Measurements from ENCODE around the gene ADGRG6.

Gene ADGRG6

DNA sequence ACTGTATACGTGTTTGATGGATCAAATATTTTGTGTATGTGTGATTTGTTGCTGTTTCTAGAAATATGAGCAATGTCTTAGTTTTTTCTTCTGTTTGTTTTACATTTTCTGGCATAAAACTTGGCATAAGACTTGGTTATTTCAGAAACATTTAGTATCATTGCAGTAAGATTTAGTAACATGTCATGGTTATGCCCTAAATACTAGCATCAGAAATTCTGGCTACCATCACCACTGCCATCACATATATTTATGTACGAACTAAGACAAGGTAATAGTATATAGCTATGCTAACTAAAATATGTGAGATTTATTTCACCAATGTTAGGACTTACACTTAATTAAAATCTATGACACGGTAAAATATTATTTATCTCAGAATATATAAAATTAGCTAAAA is 10.3 kb upstream of the ADGRG6 start:
- DNase-seq (ENCODE audit: low read depth): no peak

DNA sequence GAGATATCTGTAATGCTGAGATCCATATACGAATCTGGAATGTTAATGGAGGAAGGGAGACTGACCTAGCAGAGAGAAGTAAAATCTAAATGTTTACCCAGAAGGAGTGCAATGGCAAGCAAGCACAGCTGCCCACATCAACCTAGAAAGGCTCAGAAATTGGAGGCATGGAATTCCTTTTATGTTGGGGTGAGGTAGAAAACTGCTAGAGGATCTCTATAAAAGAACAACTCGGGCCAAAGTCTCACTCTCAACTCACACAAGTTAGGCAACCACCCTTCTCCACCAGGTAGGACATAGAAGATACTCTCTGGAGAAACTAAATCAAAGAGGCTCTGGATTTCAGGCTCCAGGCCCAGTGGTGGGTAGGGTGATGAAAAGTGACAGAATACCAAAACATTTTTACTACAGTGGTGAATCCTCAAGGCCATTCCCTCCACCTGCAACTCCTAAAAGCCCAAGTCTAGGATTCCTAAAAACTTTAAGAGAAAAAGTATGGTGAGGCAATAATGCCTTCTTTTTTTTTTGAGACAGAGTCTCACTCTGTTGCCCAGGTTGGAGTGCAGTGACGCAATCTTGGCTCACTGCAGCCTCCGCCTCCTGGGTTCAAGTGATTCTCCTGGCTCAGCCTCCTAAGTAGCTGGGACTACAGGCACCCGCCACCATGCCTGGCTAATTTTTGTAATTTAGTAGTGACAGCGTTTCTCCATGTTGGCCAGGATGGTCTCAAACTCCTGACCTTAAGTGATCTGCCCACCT is 9.5 kb upstream of the ADGRG6 start:
- no peak for DNase-seq (ENCODE audit: low read depth)

DNA sequence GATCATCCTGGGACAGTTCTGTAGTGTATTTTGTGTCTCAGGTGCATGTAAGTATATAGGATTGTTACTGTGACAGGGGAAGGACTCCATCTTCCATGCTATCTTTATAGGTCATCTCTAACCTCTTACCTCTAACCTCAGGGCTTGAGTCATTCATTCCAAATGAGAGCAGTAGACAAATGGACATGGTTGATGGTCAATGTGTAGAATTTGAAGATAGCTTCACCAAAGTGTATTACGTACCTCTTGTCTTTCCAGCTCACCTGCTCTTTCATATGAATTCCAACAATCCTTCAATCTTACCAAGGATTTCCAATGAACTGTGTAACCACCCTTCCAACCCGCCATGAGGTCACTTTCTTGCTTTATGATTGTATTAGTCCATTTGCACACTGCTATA is 8.7 kb upstream of the ADGRG6 start:
- DNase-seq (ENCODE audit: low read depth): no peak

DNA sequence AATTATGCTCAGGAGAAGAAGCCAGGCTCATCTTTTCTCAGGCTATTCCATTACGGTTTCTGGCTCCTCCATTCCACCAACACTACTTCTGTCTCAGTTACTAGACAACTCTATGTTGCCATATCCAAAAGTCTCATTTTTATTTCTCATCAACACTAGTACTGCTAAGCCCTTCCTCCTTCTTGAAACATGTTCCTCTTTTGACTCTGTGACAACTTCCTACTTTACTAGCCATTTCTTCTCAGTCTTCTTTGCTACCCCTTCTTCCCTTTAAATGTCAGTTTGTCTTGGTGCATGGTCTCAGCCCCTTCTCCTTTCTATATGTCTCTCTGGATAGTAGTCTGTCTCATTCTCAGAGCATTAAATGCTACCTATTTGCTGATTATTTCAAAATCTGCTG is 7.1 kb upstream of the ADGRG6 start:
- no peak for DNase-seq (ENCODE audit: low read depth)

DNA sequence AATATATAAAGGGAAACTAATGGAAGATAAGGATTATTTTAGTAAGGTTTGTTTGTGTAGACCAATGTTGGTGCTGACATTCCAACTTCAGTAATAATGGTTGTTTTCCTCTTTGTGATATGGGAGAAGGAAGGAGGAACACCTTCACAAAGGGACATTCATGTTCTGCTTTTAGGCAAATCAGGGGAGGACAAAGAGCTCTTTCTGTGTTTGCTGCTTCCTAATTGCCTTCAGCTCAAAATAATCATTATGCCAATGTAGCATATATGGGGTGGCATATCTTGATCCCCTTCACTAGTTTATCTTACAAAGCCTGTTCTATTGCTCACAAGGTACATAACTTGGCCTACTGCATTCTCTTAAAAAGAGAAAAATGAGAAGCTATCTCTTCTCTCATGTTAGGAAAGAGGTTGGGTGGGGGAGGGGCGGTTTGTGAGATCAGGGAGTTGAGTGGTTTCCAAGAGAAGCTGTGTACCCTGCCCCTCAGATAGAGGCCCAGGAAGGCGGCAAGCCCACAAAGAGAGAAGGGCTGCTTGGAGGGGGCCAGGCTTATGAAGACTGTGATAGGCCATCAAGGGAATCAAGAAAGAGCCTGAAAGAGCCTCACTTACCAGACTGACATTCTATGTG is 4.7 kb upstream of the ADGRG6 start:
- no peak for DNase-seq (ENCODE audit: low read depth)

DNA sequence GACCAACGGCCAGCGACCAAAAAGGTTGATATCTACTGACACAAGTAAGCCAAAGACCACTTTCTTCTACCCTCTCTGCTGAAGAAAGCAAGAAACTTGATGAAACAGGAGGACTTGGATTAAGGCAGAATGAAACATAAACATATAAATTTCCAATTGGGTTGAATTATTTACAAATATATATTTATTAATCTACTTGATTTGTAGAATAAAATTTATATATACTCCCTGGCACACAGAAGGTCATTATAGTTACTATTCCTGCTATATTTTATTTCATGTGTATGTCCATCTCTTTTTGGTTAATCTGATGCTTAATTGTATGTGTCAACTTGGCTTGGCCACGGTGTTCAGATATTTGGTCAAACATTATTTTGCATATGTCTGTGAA is 4.2 kb upstream of the ADGRG6 start:
- DNase-seq (ENCODE audit: low read depth): no peak

DNA sequence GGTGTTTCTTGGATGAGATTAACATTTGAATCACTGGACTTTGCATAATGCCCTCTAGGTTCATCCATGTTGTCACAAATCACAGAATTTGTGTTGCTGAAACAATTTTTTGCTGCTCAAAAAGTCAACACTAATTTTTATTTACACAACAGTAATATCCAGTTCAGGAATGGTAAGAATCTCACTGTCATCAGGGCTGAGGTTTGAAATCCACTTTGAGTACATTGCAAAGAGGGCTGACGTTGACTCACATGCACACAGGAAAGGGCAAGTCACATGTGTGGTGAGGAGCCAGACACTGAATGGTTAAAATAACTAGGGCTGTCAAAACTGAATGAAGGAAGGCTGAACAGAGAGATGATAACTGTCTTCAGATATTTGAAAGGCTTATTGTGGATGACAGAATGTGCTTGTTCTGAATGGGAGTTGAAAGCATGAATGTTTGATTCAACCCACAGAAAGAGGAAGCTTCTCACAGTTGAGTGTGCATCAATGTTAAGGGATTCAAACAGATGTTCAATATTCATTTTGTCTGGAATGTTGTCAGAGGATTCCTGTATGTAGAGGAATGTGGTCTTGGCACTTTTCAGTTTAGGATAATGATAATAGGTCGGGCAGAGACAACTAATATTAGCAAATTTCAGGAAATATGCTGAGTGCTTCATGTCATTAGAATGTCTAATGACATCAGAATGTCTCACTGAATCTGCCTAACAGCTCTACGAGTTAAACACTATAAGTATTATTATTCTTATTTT is 3.6 kb upstream of the ADGRG6 start:
- DNase-seq (ENCODE audit: low read depth): no peak

DNA sequence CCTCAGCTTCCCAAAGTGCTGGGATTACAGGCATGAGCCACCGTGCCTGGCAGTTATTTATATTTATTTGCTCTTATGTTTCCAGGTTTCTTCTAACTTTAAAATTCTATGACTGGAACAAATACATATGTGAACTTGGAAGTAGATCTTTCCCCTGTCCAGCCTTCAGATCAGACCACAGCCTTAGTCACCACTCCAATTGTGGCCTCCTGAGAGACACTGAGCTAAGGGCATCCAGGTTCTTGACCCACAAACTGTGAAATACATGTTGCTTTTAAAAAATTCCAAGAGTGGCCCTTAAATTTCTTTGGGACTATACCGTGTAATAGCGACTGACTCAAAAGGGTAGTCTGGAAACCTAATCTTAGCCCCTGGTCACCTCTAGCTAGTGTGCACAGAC is 1.5 kb upstream of the ADGRG6 start:
- DNase-seq (ENCODE audit: low read depth): no peak

DNA sequence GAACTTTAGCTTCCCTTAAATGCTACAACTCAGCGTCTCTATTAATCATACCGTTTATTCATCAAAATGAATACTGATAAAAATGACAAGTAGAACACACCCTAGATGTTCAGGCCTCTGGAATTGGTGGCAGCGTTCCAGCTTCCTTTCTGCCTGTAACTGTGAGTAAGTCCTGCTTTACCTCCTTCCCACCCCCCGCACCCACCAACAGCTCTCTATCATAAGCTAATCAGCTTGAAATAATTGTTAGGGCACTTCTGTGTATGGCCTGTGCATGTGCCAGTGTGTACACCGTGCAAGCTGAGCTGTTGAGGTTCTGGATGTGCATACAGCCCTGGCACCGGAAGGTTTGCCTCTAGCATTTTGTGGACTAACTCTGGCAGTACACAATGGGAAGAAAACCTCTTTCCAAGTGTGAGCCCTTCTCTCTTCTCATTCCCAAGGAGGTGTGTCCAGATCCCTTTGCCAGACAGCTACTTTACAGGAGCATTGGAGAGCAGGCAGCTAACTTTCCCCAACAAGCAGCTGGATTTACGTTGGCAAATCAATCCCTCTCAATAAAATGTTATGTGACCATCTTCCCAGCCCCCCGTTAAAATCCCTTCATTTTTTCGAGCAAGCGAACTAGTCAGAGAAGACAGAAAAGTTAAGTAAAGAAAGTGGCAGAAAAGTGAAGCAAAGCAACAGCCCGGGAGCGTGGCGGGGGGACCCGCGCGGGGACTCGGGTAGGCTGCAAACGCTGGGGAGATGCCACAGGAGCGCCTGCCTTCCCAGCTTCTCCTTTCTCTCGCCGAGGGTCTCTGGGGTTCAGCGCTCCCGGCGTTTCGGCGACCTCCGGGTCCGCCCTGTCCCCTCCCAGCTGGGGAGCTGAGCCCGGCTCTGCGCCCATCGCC is 803 bp upstream of the ADGRG6 start:
- no peak for DNase-seq (ENCODE audit: low read depth)

DNA sequence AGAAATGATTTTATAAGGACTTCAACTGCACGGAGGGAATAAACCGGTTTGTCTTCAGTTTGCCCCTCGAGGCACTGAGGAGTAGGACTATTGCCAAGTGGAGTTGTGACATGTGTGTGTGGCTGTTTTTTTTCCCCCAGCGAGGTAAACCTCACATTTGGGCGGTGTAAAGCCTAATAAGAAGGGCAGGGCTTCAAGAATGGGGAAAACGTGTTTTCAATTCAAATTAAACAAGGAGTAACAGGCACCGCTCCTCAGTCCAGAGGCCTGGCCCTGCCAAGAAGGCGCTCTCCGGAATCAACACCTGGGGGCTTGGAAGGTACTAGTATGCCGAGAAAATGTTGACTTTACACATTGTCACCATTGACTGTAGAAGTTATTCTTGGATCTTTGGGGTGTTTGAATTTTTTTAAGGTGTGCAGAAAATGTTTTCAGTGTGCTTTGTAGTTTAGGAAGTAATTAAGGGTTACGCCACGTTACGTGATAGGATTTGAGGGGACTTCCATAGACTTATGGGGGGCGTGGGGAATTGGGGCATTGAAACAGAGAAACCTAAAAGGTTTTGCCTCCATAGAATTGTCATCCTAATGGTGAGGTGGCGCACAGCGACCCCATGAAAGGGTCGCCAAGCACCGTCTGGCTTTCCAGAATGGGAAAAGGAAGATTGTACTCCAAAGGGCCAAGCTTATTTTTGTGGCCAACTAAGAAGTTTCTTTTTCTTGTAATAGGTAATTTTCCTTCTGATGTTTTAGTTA is 791 bp downstream of the ADGRG6 start:
- no peak for DNase-seq (ENCODE audit: low read depth)

DNA sequence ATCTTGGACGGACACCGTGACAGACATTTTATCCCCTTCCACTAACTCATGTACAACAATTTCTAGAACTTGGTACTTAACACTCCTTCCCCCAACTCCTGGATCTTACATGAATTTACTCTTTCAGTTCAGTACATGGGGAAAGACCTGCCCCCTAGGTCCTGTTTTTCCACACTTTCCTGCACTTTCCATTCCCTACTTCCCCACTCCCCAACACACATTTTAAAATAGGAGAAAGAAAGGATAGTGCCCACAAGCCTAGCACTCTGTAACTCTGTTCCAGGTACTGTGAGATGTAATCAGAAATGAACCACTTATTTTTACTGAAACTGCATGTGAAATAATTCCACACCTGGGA is 1.3 kb downstream of the ADGRG6 start:
- no peak for DNase-seq (ENCODE audit: low read depth)

DNA sequence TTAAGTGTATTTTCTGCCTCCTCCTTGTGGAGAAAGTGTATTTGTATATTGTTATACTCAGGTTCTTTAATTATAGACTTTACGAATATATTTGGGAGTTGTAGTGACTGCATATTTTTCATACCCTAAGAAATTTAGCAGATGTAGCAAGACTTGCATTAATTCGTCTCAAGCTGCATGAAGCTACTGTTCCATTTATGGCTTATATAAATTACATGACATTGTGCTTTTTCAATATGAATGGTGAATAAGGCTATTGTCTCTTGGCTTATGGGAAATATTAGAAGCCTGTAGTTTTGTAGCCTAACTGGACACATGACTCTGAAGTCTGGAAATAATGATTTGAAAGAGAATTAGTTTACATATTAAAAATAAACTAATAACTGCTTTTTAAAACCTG is 2.4 kb downstream of the ADGRG6 start:
- DNase-seq (ENCODE audit: low read depth): no peak

DNA sequence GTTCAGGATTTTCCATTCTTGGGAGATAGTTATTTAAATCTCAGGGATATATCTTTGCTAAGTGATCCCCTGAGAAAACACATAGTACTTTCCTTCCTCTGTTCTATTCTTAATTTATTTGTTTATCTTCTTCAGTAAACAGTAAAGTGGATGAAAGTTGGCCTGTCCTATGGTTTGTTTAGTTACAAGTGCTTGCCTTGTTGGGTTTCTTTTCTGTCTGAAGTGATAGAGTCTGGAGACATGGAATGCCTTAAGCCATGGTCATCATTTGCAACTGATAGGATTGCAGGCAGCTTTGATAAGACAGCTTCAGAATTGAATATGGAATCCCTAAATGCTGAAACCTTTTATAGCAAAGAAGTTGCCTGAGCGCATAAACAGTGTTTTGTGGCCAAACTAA is 4.9 kb downstream of the ADGRG6 start:
- no peak for DNase-seq (ENCODE audit: low read depth)

DNA sequence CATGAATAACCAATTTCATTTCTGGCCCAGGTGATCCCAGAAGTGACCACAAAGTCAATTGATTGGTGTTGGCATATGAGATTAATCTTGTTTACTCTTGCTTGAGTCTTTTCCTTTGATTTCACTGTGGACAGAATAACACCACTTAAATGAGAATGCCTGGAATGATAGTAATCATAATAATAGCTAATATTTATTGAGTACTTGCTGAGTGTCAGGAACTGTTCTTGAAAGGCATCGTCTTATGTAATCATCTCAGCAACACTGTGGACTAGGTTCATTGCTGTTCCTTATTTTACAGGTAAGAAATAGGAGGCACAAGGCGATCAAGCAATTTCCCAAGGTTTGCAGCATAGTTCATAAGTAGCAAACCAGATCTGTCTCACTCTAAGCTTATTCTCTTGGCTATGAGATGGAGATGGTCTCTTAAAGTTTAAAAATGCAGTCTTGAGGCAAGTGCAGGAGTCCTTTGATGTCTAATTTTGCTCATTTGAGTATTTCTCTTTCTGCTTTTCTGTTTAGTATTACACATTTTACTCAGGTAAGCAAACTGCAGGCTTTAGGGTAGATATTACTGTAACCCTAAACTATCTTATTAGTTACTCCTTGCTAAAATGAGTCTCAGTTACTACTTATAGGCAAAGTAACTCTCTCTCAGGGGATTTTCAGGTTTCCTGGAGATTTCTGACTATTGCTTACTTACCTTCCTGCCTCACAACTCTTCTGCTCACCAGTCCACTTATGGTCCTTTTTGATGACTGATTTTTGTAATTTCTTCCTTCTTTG is 6.3 kb downstream of the ADGRG6 start:
- DNase-seq (ENCODE audit: low read depth): no peak

DNA sequence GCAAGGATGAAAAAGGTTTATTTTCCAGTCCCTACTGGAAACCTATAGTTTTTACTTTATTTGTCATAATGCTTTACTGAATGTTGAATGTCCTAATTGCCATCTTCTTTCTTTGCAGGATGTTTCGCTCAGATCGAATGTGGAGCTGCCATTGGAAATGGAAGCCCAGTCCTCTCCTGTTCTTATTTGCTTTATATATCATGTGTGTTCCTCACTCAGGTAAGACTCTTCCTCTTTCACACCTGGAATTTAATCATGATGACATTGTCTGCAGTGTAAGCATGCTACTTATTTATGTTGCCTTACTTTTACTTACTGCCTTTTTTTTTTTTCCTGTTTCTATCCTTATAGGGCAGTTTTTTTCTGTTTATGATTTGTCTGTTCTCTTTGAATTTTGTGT is 7.6 kb downstream of the ADGRG6 start:
- DNase-seq (ENCODE audit: low read depth): no peak

DNA sequence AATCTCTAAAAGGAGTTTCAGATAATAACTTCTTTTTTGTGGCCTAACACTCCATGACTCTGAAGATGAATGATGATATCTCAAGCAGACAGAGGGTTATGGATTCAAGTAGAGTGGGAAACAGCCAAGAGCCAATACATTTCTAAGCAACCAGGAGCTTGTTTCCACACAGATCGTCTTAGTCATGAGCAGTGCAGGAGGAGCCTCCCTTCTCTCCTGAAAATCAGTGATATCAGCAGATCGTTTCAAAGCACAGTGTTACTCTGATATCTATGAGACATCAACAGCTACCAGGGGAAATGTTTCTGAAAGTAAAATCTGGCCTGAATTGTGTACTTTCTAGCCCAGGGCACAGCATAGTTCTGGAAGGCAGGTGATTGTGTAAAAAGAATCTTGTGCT is 11.5 kb downstream of the ADGRG6 start:
- peak; percentile 35 for DNase-seq (ENCODE audit: low read depth)

DNA sequence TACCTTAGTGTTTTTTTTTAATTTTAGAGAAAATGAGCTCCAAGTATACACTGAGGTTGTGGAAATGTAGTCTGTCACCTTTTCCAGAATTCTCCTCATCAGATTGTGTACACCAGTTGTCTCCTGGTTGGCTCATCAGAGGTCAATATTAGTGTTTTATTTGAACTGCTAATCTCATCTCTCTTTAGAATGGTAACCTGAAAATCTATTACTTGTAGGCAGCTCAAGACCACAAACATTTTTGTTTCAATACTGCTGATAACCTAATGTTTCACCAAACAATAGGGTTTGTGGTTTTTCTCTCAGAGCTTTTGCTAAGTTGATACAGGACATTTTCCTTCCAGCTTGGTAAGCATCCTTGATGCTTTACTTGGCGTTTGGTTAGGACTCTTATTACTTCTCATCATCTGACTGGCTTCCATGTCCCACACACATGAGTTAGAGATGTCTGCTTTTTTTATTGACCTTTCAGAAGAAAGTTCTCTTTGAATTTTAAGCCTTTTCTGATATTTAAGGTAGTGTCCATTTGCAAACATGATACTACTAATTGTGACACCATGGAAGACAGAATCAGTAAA is 15.1 kb downstream of the ADGRG6 start:
- no peak for DNase-seq (ENCODE audit: low read depth)

DNA sequence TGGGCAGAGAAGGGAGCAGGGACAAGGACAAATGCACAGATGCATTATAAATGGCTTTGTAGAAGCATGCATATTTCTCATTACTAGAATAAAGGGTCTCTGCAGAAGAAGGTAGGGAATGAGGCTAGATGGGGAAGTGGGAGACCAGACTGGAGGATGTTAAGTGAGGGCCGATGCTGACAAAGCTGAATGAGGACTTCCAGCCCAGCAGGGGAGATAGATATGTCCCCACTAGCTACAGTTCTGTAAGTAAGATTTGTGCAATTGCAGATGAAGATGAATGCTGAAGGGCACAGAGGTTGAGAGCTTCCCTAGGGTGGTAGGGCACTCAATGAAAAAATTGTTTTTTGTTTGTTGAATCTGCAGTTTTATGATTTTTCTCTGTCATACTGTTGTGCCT is 16.9 kb downstream of the ADGRG6 start:
- no peak for DNase-seq (ENCODE audit: low read depth)

DNA sequence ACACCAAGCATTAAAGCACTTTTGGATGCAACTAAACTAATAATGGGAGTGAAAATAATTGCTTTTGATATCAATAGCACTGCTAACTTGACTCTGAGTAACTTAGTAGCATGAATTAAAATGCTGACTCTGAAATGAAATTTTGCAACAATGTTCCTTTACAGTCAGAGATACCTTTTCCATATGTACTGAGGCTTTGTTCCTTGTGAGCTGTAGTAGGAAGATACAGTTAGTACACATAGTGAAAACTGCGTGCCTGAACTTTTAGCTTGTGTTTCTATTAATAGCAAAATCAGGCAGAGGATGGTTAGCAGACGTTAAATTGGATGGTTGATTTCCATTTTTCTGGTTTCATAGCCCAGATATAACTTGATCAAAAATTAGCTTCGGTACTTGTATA is 18.6 kb downstream of the ADGRG6 start:
- no peak for DNase-seq (ENCODE audit: low read depth)

DNA sequence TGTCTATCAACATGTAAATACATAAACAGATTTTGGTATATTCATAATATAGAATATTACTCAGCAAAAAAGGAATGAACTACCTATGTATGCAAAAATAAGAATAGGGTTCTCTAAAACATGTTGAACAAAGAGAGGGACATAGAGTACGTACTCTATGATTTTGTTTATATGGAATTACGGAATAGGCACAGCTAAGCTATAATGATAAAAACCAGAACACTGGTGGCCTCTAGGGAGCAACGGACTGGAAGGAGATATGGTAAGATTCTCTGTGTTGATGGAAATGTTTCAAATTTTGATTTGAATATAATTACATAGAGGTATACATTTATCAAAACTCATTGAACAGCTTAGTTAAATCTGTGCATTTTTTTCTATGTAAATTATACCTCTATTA is 19.6 kb downstream of the ADGRG6 start:
- DNase-seq (ENCODE audit: low read depth): no peak

DNA sequence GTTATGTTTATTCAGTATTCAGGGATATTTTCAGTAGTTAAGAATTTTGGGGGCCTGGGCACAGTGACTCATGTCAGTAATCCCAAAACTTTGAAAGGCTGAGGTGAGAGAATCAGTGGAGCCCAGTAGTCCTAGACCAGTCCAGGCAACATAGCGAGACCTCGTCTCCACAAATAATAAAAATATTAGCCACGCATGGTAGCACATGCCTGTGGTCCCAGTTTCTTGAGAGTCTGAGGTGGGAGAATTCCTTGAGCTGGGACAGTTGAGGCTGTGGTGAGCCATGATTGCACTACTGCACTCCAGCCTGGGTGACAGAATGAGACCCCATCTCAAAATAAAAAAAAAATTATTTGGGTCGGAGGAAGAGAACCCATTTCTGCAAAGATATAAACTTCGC is 20.3 kb downstream of the ADGRG6 start:
- DNase-seq (ENCODE audit: low read depth): no peak
